ENCODE results near the gene LYPD6.

Gene LYPD6

DNA sequence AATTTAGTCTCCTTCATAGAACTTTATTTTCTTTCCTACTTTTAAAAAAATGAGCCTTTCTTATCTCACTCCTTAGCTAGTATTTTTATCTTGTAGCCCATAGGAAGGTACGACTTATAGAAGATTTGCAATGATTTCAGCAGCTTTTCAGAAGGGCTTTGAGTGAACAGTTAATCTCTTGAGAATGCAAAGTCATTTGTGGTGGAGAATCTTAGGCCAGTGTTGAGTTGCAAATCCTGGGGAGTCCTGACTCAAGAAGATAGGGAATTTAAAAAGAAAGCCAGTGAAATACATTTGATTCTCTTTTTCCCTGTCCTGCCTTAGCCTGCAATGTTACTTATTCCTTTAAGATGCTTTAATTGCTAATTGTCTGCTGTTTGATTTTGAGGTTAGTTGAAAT, 33.6 kb downstream of the LYPD6 start:
- no peak for FAIRE-seq
- DNase-seq (ENCODE audit: insufficient read length, low spot score) = no peak
- TF ChIP-seq, protein P1, sequence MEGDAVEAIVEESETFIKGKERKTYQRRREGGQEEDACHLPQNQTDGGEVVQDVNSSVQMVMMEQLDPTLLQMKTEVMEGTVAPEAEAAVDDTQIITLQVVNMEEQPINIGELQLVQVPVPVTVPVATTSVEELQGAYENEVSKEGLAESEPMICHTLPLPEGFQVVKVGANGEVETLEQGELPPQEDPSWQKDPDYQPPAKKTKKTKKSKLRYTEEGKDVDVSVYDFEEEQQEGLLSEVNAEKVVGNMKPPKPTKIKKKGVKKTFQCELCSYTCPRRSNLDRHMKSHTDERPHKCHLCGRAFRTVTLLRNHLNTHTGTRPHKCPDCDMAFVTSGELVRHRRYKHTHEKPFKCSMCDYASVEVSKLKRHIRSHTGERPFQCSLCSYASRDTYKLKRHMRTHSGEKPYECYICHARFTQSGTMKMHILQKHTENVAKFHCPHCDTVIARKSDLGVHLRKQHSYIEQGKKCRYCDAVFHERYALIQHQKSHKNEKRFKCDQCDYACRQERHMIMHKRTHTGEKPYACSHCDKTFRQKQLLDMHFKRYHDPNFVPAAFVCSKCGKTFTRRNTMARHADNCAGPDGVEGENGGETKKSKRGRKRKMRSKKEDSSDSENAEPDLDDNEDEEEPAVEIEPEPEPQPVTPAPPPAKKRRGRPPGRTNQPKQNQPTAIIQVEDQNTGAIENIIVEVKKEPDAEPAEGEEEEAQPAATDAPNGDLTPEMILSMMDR (IDR thresholded peaks at IDR 0.05; ENCODE audit: insufficient read depth, missing control alignments) = no peak

DNA sequence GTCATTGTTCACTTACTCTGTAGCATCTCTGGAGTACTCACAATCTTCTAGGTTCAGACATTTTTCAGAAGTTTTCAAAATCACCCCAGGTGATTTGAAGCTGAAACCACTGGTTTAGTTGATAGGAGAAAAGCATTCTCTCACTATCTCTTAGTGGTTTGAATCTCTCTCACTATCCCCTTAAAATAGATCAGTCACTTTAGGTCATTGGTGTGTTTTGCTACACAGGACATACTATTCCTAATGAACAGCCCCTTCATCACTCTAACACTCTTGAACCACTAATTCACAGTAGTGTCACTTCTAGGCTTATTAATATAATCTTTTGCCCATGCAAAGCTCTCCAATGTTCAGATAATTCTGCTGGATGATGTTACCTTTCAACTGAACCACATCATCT, 34.5 kb downstream of the LYPD6 start:
- TF ChIP-seq, protein P1 (IDR thresholded peaks at IDR 0.05; ENCODE audit: insufficient read depth, missing control alignments) = no peak
- FAIRE-seq (no peak), DNase-seq (ENCODE audit: insufficient read length, low spot score) (no peak)

DNA sequence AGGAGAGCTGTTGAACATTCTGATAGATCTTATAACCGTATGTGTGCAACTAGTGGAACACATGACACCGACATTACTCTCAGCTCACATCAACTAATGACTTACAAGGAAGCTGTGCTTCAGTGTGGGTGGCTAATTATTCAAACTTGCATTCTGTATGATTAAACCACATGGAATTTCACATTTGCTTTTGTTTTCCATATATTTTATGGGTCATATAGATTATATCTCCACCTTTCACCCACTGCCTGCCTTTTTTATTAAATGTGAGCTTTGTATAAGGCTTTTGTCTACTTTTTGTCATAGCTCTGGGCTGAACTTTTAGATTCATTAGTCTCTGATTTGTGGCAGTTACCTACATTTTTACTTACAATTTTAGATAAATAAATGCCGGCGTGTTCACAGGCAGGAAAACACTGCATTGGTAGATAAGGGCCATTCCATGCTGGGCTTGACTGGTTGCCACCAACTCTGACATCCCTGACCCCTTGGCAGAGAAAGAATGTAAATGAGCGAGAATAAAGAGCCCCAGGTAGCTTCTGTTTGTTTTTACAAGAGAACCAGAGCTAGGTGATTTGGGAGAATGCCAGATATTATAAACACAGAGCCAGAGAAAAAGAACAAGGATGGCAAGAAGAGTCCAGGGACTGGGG, 35.7 kb downstream of the LYPD6 start:
- DNase-seq (ENCODE audit: insufficient read length, low spot score) = no peak
- FAIRE-seq = no peak

DNA sequence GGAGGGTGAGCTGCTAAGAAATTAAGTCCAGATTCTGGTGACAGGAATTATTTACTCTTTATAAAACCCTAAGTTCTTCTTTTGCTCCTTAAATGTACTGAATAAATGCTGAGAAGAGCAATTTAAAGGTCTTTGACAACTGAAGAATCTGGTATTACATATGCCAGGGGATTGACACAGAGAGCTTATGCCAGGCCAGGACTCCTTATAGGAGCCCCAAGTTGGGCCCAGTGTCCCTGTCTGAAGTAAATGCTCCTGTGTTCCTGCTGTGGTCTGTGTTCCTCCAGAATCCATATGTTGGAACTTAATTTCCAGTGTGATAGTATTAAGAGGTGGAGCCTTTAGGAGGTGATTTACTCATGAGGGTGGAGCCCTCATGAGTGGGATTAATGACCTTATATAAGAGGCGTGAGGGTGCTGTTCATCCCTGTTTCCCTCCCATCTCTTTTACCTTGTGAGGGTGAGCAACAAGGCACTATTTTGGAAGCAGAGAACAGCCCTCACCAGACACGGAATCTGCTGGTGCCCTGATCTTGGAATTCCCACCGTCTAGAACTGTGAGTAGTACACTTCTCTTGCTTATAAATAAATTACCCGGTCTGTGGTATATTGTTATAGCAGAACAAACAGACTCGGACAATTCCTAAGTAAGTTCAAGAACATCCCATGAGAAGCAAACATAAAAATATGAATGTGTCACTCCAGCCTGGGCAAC, 39.8 kb downstream of the LYPD6 start:
- no peak for FAIRE-seq
- no peak for DNase-seq (ENCODE audit: insufficient read length, low spot score)
- TF ChIP-seq, protein P1 (IDR thresholded peaks at IDR 0.05; ENCODE audit: insufficient read depth, missing control alignments) = no peak

More for the DNA sequence above, 35.7 kb downstream of the LYPD6 start:
- TF ChIP-seq, protein P1 (IDR thresholded peaks at IDR 0.05; ENCODE audit: insufficient read depth, missing control alignments) = no peak

DNA sequence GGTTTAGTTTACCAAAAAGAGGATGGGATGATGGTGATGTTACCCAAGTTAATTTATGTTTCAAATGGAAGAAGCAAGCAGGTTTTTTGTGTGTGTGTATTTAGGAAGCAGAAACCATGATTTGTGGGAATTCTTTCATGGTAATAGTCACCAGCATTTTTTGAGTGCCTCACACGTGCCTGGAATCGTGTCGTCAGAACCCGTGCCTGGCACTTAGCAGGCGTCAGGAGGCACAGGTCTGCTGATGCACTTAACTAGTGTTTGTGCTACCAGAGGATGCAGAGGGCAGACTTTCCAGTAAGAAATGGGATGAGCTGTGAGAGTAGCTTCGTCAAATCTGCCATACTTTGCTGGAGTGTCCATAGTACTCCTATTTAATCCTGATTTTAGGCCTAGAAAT, 41.1 kb downstream of the LYPD6 start:
- no peak for DNase-seq (ENCODE audit: insufficient read length, low spot score)
- TF ChIP-seq, protein P1 (IDR thresholded peaks at IDR 0.05; ENCODE audit: insufficient read depth, missing control alignments) = no peak
- FAIRE-seq = no peak

DNA sequence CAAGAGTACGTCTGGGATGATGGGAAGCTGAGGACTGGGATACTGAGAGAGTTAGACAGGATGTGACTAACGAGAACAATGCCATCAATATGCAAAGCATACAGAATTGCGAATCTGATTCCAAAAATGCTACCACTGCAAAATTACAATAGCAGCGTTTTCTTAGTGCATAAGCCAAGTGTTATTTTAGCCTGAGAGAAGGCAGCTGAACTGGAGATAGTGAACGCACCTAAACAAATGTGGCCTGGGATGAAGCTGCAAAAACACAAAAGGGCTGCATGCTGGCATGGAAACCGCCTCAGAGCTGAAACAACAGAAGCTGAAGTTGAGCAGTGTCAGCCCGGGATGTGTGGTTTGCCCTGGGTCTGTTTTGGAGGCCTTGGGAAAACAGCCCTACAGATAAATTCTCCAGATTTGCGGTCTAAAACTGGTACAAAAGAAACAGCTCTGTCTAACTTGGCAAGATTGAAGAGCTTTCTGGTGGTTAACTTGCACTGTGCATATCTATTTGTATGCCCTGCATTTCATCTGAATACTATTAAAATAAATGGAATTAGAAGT, 45.5 kb downstream of the LYPD6 start:
- DNase-seq (ENCODE audit: insufficient read length, low spot score) (no peak), FAIRE-seq (no peak)
- TF ChIP-seq, protein P1 (IDR thresholded peaks at IDR 0.05; ENCODE audit: insufficient read depth, missing control alignments) = no peak

DNA sequence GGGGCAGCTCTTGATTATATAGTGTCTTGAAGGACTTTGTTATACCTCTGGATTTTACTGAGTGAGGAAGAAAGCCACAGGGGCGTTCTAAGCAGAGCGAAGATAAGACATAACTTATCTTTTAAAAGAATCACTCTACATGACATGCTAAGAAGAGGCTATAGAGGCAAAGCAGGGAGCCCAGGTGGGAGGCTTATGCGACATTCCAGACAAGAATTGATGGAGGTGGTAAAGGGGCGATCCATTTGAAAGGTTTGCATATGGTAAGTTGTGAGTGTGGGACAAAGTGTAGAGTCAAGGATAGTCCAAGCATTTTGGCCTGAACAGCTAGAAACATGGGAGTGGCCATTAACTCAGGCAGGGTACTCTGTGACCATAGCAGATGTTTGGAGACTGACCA, 49.8 kb downstream of the LYPD6 start:
- no peak for DNase-seq (ENCODE audit: insufficient read length, low spot score)
- no peak for FAIRE-seq
- TF ChIP-seq, protein P1 (IDR thresholded peaks at IDR 0.05; ENCODE audit: insufficient read depth, missing control alignments) = no peak

Data from D721Med (cell line).